Erythroblast (primary cell): ENCODE results near the gene PPFIA2.

ENCODE experiments used
- GATA1 ChIP-seq: IDR thresholded peaks from 2 replicates; pipeline ENCODE4 v1.6.1; 2011; ENCODE audit warnings: low read depth, mild to moderate bottlenecking, control low read depth, low read length, moderate library complexity
- POLR2A ChIP-seq: IDR thresholded peaks from 2 replicates; pipeline ENCODE4 v1.6.1; 2011; ENCODE audit warnings: mild to moderate bottlenecking, low read length

DNA sequence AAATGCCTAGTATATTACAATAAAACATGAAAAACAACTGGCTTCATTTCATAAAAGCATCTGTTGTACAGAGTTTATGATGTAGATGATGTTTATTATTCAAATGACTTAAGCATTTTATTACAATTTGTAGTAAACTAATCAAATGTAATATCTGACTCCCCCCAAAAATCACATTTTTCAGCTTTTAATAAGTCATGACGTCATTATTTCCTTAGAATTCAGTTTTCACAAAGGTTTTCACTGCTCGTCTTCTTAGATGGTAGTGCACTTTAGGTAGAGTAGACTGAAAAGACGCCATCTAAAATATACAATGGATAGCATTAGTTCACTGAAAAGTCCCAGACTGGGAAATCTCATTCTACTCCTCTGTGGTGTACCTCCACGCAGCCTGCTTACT lies 499.8 kb downstream of the PPFIA2 start:
- no peak for TF ChIP-seq POLR2A
- no peak for TF ChIP-seq GATA1
